HuH-7.5 (cell line): Measurements from ENCODE around the gene TERT.

ENCODE experiments used
- DNase-seq: peaks from one replicate; pipeline ENCODE4 v3.0.0; 2011; ENCODE audit warnings: low spot score

The TERT gene

DNA sequence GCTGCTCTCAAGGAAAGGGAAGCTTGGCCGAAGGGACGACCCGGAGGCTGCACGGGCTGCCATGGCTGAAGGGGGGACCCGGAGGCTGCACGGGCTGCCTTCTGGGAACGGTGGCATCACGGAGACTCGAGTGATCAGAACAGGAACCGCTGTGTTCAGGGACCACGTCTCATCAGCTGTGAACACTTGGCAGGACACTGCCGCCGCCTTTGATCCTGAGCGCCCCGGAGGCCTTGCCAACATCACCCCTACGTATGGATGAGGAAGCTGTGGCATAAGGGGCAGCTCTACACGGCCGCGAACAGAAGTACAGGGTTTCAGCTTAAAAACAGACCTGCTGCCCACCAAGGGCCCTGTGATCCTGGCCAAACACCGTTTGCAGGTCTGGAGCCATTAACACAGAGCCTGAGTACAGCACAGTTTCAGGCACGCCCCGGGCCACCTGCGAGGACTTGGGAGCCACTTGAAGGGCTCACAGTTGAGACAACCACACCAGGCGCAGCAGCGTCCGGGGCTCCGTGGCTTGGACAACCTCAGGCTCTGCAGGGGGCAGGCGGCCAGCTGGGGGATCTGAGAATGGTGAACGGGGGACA is 23.9 kb upstream of the TERT start:
- DNase-seq = no peak

DNA sequence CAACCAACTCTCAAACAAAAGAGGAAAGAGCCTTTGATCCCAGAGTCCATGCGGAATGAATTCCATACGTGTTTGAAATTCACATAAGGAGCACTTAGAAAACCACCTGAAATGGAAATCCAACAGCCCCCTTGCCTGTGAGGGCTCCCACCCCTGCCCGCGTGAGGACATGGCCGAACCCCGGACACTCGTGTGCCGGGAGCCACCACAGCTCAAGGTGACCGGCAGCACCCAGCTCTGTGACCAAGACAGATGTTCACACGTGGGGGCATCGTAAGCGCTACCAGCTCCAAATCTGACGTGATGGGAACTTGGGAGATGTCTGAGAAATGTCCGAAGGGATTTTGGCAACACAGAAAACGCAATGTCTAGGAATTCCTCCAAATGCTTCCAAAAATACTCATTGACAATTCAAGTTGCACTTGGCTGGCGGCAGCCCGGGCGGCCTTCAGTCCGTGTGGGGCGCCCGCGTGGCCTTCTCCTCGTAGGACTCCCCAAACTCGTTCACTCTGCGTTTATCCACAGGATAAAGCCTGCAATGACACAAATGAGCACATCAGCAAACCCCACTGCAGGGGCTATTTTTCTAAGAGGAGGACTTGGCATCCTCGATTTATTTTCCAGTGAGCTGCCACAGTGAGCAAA is 23.2 kb upstream of the TERT start:
- no peak for DNase-seq

DNA sequence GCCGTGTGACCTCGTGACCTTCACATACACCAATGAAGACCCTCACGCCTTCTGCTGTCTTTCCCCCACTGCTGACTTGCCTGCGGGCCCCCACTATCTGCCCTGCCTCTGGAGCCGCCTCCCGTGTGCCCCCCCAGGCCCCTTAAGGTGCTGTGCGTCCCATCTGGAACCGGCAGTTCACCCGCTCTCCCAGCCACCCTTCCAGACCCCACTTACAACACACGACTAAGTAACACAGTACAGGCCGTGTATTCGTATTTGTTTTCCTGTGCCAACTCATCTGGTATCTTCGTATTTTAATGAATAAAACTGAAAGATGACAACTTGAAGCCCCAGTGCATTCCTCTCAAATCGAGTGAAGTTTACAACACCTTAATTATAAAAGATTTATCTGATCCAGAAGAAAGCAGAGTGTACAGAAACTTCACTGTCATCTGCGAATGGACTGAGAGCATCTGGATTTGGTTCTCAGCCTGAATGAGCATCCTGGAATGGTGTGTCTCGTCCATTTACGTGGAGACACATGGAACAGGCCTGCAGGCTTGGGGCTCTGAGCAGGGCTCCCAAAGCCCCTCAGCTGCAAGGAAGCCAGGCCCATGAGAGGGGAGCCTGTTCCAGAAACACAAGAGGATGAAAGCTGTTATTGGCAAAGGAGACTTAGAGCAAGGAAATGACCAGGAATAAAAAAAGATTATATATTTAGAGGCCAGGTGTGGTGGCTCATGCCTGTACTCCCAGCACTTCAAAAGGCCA is 21.9 kb upstream of the TERT start:
- DNase-seq = no peak

DNA sequence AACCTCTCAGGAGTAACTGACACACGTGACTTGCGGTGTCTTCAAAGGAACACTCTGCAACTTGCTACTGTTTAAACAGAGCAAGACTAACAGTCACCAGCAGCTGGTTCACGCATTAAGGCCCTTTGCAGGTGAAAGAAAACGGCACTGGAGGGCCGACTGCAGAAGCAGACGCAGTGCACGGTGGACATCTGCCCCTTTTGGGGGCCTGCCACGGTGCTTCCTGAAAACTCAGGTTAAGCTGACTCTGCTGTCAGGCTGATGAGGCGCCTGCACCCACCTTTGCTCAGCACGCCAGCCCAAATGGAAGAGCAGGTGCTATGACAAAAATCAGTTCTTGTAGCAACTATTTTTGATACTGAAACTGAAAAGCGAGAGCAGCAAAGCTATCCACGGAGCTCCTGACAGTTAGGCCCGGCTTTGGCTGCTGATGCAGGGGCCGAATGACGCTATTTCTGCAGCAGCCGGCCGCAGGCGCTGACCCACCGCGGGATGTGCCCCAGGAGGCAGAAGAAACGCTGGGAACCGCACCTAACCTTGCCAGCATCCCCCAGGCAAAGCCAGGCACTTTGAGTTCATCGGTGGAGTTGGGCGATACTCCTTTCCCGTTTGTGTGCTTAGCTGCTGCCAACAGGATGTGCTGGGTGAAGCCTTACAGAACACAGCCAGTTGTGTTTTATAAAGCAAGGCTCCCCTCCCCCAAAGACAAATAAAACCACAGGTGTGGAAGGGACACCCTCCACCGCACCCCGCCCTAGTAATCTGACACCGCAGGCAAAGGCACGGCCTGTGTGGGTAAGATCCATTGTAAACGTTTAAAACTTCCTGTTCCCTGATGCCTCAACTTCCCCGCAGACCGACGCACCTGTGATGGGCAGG is 21.1 kb upstream of the TERT start:
- peak; percentile 45 for DNase-seq

GRCh38 chr5:1315018-1315708 is 20.3 kb upstream of the TERT start:
- no peak for DNase-seq

GRCh38 chr5:1314564-1314982 is 19.7 kb upstream of the TERT start:
- no peak for DNase-seq

DNA sequence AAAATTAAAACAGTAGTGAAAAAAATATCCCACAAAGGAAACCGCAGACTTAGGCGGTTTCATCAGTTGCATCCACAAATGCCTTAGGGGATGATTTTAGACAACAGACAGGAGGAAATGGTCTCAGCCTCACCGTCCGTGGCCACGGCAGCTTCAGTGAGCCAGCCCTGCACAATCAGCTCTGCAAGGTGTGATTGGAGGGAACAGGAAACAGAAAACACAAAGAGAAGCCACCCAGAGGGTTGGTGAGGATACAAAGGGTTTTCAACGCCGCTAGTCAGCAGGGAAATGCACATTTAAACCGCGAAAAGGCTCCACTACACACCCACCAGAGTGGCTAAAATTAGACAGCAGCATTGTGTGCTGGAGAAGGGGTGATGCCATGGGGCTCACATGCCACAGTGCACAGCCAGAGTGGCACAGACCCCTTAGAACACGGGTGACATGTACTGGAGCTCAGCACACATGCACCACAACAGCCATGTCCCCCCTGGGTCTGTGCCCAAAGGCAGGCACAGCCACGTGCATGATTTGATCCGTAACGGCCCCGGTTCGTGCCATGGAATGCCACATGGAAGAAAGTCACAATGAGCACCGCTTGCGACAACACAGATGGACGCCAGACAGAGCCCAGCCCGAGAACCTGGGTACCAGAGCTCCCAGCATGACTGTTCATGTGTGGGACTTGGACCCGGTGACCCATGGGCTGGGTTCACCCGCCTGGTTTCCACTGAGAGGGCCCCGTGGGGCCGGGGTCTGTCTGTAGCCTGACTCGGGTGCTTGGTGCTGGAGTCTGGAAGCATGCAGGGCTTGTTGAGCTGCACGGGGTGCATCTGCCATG is 18.3 kb upstream of the TERT start:
- DNase-seq = no peak

- DNase-seq = no peak
Measured at GRCh38 chr5:1312206-1312605, 17.3 kb upstream of the TERT start.

- DNase-seq = no peak
Measured at GRCh38 chr5:1311439-1312055, 16.7 kb upstream of the TERT start.

- no peak for DNase-seq
Measured at GRCh38 chr5:1310118-1310517, 15.2 kb upstream of the TERT start.

DNA sequence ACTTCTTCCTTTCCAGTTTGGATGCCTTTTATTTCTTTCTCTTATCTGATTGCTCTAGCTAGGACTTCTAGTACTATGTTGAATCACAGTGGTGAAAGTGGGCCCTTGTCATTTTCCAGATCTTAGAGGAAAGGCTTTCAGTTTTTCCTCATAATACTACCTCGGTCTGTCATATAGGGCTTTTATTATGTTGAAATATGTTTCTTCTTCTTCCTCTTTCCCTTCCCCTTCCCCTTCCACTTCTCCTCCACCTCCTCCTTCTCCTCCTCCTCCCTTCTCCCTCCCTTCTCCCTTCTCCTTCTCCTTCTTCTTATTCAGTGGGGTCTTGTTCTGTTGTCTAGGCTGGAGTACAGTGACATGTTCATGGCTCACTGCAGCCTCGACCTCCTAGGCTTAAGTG is 9.2 kb upstream of the TERT start:
- no peak for DNase-seq

DNA sequence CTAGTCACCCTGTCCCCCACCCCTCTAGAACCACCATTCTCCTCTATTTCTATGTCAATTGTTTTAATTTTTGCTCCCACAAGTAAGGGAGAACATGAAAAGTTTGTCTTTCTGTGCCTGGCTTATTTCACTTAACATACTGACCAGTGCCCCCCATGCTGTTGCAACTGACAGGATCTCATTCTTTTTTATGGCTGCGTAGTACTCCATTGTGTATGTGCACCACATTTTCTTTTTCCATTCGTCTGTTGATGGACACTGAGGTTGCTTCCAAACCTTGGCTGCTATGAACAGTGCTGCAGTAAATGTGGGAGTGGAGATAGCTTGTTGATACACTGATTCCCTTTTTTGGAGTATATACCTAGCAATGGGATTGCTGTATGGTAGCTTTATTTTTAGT is 7.4 kb upstream of the TERT start:
- DNase-seq = no peak

GRCh38 chr5:1300581-1301083 is 5.8 kb upstream of the TERT start:
- DNase-seq = no peak

- no peak for DNase-seq
Measured at GRCh38 chr5:1299961-1300360, 5.1 kb upstream of the TERT start.

DNA sequence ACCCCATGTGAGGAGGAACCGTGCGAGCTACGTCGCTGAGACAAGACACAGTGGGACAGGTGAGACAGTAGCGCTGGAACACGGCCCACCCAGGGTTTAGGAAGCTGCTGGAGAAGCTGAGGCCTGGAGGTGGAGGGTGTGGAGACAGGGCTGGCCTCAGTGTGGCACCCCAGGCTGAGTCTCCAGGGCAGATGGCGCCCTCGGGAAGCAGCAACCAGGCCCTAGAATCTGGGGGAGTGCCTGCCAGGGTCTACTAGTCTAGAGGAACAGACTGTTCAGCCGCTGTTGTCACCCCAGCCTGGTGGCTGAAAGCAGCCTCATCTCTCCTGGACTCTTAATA is 4.6 kb upstream of the TERT start:
- DNase-seq = no peak

- DNase-seq = no peak
Measured at GRCh38 chr5:1298723-1299510, 4.0 kb upstream of the TERT start.

GRCh38 chr5:1298067-1298551 is 3.2 kb upstream of the TERT start:
- no peak for DNase-seq

- no peak for DNase-seq
Measured at GRCh38 chr5:1297243-1297642, 2.4 kb upstream of the TERT start.

DNA sequence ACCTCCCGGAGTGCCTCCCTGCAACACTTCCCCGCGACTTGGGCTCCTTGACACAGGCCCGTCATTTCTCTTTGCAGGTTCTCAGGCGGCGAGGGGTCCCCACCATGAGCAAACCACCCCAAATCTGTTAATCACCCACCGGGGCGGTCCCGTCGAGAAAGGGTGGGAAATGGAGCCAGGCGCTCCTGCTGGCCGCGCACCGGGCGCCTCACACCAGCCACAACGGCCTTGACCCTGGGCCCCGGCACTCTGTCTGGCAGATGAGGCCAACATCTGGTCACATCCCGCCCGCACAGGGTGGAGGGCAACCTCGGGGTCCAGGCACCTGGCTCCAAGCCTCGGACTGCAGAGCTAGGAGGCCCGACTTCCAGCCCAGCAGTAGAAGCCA is 776 bp upstream of the TERT start:
- DNase-seq = no peak
